Neural crest cell (in vitro differentiated cells): Measurements from ENCODE around the gene DNAH1. TPM values are rescaled to one million over a fixed set of nuclear protein-coding genes. Genes with fewer than 3 reads are reported as not detected.

ENCODE experiments used
- DNase-seq: peaks from one replicate; pipeline ENCODE4 v3.0.0; 2021; ENCODE audit warnings: low read depth, mixed read lengths, low spot score
- H3K27ac Mint-ChIP-seq: one replicate; pipeline ENCODE4 v1.8.0; 2021; ENCODE audit warnings: mild to moderate bottlenecking, mixed read lengths; ENCODE audit not compliant: unreplicated experiment
- H3K27me3 Mint-ChIP-seq: 2 replicates; pipeline ENCODE4 v1.8.0; 2021; ENCODE audit warnings: low read depth, mild to moderate bottlenecking, mixed read lengths
- H3K36me3 Mint-ChIP-seq: 2 replicates; pipeline ENCODE4 v1.8.0; 2021; ENCODE audit warnings: low read depth, mild to moderate bottlenecking, mixed read lengths
- H3K4me1 Mint-ChIP-seq: 2 replicates; pipeline ENCODE4 v1.8.0; 2021; ENCODE audit warnings: mixed read lengths
- H3K4me3 Mint-ChIP-seq: one replicate; pipeline ENCODE4 v1.8.0; 2021; ENCODE audit warnings: mild to moderate bottlenecking, mixed read lengths
- H3K9me3 Mint-ChIP-seq: 2 replicates; pipeline ENCODE4 v1.8.0; 2021; ENCODE audit warnings: mixed read lengths
- microRNA-seq: library from miRNA; unstranded; fragments of <30 nt; microRNA quantifications from one replicate; pipeline ENCODE4, GENCODE V29; 2020
- total RNA-seq: library from RNA; stranded (reverse); gene quantifications from 2 replicates; pipeline ENCODE4 v1.2.1, GENCODE V29; 2021
- TF ChIP-seq, protein P1 (sequence below): fragments of 200-600 bp; sonication (generic); conservative IDR thresholded peaks from 2 replicates; pipeline ENCODE4 v1.5.0; 2021; ENCODE audit warnings: antibody characterized with exemption, mild to moderate bottlenecking

Gene DNAH1
- total RNA-seq, 1 donor from 2014 or later: 3.2 TPM

DNA sequence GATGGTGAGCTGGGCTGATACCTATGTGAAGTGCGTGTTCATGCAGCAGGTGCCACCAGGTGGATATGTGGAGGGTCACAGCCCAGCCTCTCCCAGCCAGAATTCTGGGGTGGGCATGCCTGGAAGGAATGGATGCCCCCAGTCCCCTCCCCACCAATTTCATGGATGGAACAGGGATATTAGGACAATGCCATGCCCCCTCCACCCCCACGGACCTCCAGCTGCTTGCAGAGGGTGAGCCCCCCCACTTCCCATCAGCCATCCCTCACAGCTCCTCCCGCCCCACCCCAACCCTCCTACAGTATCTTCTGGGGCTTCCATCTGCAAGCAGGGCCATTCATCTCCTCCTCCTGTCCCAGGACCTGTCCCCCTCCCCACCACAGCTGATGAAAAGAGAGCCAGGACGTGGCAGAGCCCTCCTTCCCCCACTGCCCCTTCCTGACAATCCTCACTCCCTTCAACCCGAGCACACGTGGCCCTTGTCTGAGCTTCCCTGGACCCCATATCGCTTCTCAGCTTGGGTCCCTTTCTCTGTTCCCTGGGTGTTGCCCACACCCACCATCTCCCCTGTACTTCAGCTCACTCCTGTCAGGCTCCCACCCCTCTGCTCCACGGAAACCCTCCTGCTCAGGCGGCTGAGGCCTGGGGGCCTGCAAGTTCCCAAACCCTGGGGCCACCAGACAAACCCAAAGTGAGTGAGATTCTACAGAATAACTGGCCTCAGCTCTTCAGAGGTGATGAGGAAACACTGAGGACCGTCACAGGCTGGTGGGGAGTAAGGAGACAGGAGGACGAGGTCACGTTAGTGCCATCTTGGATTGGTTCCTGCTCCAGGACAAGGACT, 131.6 kb downstream of the DNAH1 start:
- Mint-ChIP-seq H3K27me3 (no peaks in the 10 kb centered on the region), H3K4me3 (no peak overlapping the region), H3K36me3 (no peaks in the 10 kb centered on the region), H3K9me3 (no peaks in the 10 kb centered on the region), H3K27ac (no peak overlapping the region), H3K4me1 (peaks cover 15% of the 10 kb centered on the region)
- no peak for DNase-seq
- TF ChIP-seq, protein P1, sequence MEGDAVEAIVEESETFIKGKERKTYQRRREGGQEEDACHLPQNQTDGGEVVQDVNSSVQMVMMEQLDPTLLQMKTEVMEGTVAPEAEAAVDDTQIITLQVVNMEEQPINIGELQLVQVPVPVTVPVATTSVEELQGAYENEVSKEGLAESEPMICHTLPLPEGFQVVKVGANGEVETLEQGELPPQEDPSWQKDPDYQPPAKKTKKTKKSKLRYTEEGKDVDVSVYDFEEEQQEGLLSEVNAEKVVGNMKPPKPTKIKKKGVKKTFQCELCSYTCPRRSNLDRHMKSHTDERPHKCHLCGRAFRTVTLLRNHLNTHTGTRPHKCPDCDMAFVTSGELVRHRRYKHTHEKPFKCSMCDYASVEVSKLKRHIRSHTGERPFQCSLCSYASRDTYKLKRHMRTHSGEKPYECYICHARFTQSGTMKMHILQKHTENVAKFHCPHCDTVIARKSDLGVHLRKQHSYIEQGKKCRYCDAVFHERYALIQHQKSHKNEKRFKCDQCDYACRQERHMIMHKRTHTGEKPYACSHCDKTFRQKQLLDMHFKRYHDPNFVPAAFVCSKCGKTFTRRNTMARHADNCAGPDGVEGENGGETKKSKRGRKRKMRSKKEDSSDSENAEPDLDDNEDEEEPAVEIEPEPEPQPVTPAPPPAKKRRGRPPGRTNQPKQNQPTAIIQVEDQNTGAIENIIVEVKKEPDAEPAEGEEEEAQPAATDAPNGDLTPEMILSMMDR: no peak

Small RNA genes lying within 50 kb of the gene (microRNA-seq; reads per million reads assigned to microRNA genes)
- gene MIR135A1: 130 reads per million, percentile 63 among the genes with 10 or more reads in this experiment
- gene MIRLET7G: 1,058 reads per million, percentile 82 among the genes with 10 or more reads in this experiment

Other genes with a start within 250 kb of the DNAH1 start
- 27.7 and 30.1 TPM in 2 replicates for gene POC1A, start 161.9 kb upstream of the DNAH1 start, total RNA-seq
- 47.8 and 53.0 TPM in 2 replicates for gene ALAS1, start 118.2 kb upstream of the DNAH1 start, total RNA-seq
- gene TLR9, start 90.7 kb upstream of the DNAH1 start, total RNA-seq: 0.16 TPM in 1 of 2 replicates, not detected in the other
- gene TWF2, start 77.2 kb upstream of the DNAH1 start, total RNA-seq: 30.7 and 31.7 TPM in 2 replicates
- 4.3 and 4.4 TPM in 2 replicates for gene PPM1M, start 70.6 kb upstream of the DNAH1 start, total RNA-seq
- gene WDR82, start 37.7 kb upstream of the DNAH1 start, total RNA-seq: 114 and 119 TPM in 2 replicates
- gene GLYCTK, start 28.5 kb upstream of the DNAH1 start, total RNA-seq: 6.1 and 9.7 TPM in 2 replicates
- gene BAP1, start 93.7 kb downstream of the DNAH1 start, total RNA-seq: 123 and 125 TPM in 2 replicates
- gene PHF7, start 94.3 kb downstream of the DNAH1 start, total RNA-seq: 8.5 and 9.9 TPM in 2 replicates
- 4.1 and 5.2 TPM in 2 replicates for gene SEMA3G, start 128.8 kb downstream of the DNAH1 start, total RNA-seq
- 0.45 TPM in 1 of 2 replicates, not detected in the other for gene TNNC1, start 137.7 kb downstream of the DNAH1 start, total RNA-seq
- gene NISCH, start 139.3 kb downstream of the DNAH1 start, total RNA-seq: 161 and 166 TPM in 2 replicates
- gene STAB1, start 179.0 kb downstream of the DNAH1 start, total RNA-seq: 0.11 and 0.16 TPM in 2 replicates
- gene NT5DC2, start 217.5 kb downstream of the DNAH1 start, total RNA-seq: 389 and 392 TPM in 2 replicates
- gene UQCC5, start 220.3 kb downstream of the DNAH1 start, total RNA-seq: 26.2 and 29.8 TPM in 2 replicates